Measurements from ENCODE around the gene TMEM266.
A peak's percentile ranks its signal among the peaks of the same experiment; 100 is the strongest.

DNA sequence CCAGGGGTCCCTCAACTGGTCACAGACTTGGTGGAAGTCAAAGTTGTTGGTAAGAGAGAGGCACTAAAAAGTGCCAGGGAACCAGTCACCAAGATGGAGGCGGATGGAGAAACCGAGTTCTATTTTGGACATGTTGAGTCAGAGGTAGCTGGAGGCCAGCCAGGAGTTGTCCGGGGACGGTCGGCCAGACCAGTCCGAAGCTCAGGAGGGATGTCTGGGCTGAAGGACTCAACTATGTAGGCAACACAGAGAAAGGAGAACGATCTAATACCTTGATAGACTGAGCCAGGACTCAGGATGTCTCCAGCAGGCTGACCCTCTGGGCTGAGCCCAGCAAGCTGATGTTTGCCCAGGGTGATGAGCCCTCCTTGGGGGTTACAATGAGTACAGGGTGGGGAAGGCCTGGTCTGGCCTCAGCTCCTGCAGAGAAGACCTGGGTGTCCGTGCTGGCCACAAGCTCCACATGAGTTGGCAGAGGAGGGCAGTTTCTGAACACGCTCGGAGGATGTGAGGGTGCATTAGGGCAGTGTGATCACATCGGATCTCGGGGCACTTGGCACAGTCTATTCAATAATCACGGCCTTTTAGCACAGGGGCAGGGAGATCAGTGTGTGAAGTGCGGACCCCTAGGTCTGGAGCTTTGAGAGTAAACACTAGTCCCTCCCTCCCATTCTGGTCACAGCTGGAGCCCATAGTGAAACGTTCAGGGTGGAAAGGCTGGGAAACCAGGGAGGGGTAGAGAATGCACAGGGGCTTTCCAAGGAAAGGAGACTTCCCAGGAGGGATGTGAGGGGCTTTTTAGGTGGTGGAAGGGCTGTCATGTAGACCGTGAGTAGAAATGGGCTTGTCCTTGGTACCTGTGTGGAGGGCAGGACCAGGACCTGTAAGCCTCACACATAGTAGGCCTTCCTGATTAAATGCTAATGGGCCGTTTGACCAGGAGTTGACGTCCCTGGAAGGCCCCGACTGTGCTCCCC lies 139.6 kb downstream of the TMEM266 start:
- TF ChIP-seq, protein P1, sequence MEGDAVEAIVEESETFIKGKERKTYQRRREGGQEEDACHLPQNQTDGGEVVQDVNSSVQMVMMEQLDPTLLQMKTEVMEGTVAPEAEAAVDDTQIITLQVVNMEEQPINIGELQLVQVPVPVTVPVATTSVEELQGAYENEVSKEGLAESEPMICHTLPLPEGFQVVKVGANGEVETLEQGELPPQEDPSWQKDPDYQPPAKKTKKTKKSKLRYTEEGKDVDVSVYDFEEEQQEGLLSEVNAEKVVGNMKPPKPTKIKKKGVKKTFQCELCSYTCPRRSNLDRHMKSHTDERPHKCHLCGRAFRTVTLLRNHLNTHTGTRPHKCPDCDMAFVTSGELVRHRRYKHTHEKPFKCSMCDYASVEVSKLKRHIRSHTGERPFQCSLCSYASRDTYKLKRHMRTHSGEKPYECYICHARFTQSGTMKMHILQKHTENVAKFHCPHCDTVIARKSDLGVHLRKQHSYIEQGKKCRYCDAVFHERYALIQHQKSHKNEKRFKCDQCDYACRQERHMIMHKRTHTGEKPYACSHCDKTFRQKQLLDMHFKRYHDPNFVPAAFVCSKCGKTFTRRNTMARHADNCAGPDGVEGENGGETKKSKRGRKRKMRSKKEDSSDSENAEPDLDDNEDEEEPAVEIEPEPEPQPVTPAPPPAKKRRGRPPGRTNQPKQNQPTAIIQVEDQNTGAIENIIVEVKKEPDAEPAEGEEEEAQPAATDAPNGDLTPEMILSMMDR (conservative IDR thresholded peaks at IDR 0.05; ENCODE audit: low read depth, low read length) = no peak
- TF ChIP-seq, protein P2, sequence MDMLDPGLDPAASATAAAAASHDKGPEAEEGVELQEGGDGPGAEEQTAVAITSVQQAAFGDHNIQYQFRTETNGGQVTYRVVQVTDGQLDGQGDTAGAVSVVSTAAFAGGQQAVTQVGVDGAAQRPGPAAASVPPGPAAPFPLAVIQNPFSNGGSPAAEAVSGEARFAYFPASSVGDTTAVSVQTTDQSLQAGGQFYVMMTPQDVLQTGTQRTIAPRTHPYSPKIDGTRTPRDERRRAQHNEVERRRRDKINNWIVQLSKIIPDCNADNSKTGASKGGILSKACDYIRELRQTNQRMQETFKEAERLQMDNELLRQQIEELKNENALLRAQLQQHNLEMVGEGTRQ (IDR thresholded peaks at IDR 0.05; ENCODE audit: low read depth, low read length) = no peak
- TF ChIP-seq RFX5 (IDR thresholded peaks at IDR 0.05; ENCODE audit: low read depth, low read length) (no peak), POLR2A (IDR thresholded peaks at IDR 0.05; ENCODE audit: low read depth, low read length) (no peak), RAD21 (IDR thresholded peaks at IDR 0.05; ENCODE audit: low read length) (no peak), CEBPB (IDR thresholded peaks at IDR 0.05; ENCODE audit: low read depth, low read length) (0 out of 2 replicates have a peak, but pooled peaks have one; percentile 25), SMC3 (IDR thresholded peaks at IDR 0.05; ENCODE audit: low read depth, low read length) (no peak), FOS (IDR thresholded peaks at IDR 0.05; ENCODE audit: low read depth, low read length) (no peak), BHLHE40 (IDR thresholded peaks at IDR 0.05; ENCODE audit: low read depth, low read length) (no peak), MAFK (IDR thresholded peaks at IDR 0.05; ENCODE audit: low read depth, low read length) (no peak), MAZ (IDR thresholded peaks at IDR 0.05; ENCODE audit: borderline replicate concordance, low read depth, low read length) (no peak)
- TF ChIP-seq, protein P3, sequence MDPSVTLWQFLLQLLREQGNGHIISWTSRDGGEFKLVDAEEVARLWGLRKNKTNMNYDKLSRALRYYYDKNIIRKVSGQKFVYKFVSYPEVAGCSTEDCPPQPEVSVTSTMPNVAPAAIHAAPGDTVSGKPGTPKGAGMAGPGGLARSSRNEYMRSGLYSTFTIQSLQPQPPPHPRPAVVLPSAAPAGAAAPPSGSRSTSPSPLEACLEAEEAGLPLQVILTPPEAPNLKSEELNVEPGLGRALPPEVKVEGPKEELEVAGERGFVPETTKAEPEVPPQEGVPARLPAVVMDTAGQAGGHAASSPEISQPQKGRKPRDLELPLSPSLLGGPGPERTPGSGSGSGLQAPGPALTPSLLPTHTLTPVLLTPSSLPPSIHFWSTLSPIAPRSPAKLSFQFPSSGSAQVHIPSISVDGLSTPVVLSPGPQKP (IDR thresholded peaks at IDR 0.05; ENCODE audit: borderline replicate concordance, low read depth, low read length) = no peak
